HG03457 (cell line): ENCODE measurements around the gene ETNK1.

Experiments used
- ATAC-seq: cut with Tn5 transposase; IDR thresholded peaks from one replicate; pipeline ENCODE4 v1.9.1; 2021; ENCODE audit warnings: moderate number of reproducible peaks; ENCODE audit not compliant: unreplicated experiment

The ETNK1 gene

DNA sequence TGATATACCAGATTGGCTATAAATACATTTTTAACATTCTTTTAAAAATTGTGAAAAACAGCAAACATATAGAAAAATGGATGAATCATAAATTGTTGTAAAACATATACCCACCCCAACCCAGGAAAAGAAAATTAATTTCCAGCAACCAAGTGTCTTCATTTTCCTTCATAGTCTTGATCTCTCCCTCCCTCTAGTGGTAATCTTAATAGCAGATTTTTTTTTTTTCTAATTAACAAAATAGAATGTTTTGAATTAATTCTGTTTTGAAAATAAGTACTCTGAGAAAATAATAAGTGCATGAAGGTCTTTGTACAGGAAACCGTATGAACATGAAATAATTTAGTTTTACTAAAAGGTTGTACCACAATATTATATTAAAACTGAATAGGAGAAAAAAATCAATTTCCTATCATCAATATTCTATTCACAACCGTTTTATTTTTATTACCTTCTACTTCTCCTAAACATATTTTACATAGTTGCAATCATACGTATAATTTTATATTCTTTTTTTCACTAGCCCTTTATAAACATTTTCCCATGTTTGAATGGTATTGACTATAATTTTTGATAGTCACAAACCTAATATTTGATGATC lies 7.0 kb downstream of the ETNK1 start:
- ATAC-seq = no peak

GRCh38 chr12:22634883-22635282 lies 9.9 kb downstream of the ETNK1 start:
- ATAC-seq = no peak

DNA sequence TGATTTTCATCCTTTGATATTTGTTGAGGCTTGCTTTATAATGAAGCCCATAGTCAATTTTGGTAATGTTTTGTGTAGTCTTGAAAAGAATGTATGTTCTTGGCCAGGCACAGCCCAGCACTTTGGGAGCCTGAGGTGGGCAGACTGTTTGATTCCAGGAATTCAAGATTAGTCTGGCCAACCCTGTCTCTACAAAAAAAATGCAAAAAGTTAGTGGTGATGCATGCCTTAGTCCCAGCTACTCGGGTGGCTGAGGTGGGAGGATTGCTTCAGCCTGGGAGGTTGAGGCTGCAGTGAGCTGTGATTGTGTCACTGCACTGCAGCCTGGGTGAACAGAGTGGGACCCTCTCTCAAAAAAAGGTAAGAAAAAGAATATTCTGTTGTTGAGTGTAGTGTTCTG lies 10.8 kb downstream of the ETNK1 start:
- no peak for ATAC-seq

DNA sequence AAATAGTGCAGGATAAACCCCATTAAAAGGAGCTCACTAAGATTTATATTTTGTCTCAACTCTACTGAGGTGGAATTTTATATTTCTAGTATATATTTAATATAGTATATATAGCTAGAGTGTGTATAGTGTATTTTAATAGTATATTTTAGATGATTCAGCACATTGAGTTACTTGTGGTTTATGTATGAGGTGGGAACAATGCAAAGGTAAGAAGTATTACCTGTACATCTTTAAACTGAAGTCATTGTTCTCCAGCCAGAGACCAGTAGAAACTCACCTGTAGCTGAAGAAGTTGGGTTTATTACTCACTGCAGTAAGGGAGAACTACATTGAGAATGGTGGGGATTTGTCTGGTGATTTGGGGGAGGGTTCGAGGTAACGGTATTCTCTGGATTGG lies 15.9 kb downstream of the ETNK1 start:
- ATAC-seq = no peak

DNA sequence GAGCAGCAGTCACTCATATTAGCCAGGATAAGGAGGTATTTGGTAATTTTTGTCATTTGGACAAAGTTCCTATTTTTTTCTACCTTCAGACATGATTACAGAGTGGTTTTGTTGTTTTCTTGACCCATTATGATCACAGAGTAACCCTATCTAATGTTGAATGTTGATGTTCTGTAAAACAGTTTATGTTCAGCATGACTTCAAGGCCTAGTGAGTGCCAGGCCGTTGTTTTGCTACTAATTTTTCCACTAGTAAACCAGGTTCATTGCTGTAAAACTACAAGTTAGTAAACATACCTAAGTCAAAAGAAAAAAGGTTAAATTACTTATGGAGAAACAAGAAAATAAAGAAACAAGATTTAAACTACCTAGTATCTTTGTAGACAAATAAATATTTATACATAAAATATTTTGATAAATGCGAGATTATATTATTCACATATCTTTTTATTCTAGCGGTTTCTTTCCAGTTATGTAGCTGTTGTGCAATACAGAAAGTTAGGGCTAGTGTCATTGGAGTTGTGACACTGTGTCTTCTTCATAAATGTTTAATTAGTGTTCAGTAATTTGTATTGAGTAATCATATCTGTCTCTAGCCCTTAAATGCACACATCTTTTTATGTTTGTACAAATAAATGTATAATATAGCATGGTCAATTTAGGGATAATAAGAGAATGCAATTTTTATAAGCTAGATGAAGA lies 16.5 kb downstream of the ETNK1 start:
- no peak for ATAC-seq

DNA sequence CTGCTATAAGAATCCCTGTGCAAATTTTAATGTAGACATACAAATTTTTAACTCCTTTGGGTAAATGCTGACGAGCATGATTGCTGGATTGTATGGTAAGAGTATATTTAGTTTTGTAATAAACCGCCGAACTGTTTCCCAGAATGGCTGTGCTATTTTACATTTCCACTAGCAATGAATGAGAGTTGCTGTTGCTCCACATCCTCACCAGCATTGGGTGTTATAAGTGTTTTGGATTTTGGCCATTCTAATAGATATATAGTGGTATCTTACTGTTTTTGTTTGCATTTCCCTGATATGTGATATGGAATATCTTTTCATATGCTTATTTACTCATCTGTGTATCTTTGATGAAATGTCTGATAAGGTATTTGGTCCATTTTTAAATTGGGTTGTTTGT lies 23.7 kb downstream of the ETNK1 start:
- ATAC-seq = no peak

- no peak for ATAC-seq
Observed at GRCh38 chr12:22653075-22653474, 28.1 kb downstream of the ETNK1 start.

GRCh38 chr12:22653791-22654190 lies 28.8 kb downstream of the ETNK1 start:
- no peak for ATAC-seq

GRCh38 chr12:22656376-22656775 lies 31.4 kb downstream of the ETNK1 start:
- no peak for ATAC-seq

DNA sequence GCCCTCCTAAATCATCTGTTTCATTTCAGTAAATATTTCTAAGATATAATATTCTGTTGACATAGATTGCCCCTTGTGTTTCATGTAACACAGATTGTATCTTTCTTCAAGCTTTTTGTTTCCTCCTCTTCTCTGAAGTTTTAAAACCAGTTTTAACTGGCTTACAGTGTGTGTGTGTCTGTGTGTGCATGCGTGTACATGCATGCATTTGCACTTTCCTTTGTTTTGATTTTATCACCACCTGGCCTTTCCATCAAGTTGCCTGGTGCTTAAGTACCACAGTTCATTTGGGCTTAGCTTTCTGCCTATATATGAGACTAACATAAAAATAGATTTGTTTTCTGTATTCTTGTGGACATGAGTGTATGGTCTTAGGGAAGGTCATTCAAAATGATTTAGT lies 31.9 kb downstream of the ETNK1 start:
- ATAC-seq = no peak

DNA sequence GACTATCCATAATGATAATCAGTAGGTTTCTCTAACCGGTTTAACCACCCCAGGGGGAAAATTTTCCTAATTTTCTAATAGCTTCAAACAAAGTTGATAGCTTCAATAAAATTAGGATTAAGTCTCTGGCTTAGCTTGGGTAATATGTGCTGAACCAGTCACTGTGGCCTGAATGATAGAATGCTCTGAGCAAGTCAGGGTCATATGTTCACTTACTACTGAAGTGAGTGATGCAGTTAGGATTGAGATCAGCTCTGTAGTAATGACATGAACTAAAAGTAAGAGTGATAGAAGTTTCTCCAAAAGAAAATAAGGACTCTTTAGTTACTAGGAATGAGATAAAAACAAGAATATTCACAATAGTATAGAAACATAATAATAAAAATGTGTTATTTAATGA lies 32.6 kb downstream of the ETNK1 start:
- ATAC-seq = no peak

DNA sequence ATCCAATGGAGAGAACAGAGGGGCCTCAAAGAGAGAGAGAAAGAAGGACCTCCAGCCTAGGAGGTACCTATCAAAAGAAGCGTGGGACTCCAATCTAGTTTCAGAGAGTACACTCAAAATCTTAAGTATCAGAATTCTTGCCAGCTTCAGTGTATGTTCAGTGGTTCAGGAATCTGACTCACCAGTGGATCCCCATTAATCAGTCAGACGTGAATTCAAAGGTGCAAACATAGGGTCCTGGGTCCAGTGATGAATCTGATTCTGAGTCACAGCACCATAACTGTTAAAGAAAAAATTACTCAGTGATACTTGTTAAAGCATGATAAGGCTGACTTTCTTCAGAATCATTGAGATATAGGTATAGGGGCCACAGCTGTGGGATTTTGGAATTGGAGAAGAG lies 33.2 kb downstream of the ETNK1 start:
- no peak for ATAC-seq

- ATAC-seq = no peak
Observed at GRCh38 chr12:22662356-22662755, 37.4 kb downstream of the ETNK1 start.

GRCh38 chr12:22665476-22665875 lies 40.5 kb downstream of the ETNK1 start:
- no peak for ATAC-seq

GRCh38 chr12:22667122-22667521 lies 42.2 kb downstream of the ETNK1 start:
- no peak for ATAC-seq

- ATAC-seq = no peak
Observed at GRCh38 chr12:22668441-22668840, 43.5 kb downstream of the ETNK1 start.

DNA sequence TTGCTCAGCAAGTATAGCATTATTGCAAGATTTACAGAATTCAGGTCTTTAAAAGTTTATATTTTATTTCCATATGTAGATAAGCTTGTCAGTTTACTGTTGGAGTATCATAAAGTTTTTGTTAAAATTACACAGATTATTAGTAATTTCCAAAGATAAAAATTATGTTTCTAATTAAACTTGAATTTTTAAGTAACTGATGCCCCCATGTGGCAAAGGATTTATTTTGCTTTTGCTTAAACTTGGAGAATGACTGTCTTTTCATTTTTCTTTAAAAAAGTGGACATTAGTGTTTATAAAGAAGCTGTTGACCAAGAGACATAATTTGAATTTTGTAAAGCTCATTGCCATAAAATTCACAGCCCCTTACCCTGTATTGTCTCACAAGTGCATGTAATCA lies 45.8 kb downstream of the ETNK1 start:
- ATAC-seq = no peak

DNA sequence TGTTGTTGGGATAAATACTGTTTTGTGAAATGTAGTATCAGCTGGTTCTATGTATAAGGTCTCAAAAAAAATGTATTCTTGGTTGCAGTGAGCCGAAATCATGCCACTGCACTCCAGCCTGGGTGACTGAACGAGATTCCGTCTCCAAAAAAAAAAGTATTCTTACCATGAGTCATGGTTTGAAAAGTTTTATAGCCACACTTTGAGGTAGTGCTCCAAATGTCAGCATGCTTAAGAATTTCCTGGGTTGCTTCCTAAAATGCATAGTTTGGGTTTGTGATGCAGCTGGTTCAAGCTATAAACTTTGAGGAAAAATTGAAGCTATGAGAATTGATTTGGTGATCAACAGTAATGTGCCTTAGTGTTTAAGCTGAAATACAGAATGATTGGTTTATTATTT lies 48.0 kb downstream of the ETNK1 start:
- ATAC-seq = no peak

DNA sequence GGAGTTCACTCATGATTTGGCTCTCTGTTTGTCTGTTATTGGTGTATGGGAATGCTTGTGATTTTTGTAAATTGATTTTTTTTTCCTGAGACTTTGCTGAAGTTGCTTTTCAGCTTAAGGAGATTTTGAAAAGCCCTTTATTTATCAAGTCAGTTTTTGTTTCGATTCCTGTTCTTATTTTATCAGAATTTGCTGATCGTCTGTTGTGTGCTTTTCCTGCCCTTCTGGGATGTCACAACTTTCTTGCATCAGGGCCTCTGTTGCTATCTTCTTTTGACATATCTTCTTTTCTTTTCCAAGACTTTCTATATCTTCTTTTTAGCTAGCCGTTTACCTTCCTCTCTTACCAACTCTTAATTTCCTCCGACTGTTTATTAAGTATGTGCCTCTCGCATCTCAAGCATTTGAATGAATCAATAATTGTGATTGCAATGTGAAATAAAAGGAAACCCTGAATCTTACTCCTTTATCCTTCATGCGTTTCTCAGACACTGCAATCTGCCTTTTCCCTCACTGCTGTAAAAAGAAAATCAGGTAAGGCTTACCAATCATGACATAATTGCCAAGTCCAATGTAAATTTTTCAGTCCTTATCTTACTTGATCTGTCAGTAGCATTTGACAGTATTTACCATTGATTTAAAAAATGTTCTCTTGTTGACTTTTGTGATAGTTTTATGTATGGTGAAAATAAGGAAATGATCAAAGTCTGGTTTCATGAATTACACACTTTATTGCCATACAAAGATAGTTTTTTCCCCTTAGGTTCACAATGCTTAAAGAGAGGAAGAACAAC lies 53.0 kb downstream of the ETNK1 start:
- no peak for ATAC-seq

DNA sequence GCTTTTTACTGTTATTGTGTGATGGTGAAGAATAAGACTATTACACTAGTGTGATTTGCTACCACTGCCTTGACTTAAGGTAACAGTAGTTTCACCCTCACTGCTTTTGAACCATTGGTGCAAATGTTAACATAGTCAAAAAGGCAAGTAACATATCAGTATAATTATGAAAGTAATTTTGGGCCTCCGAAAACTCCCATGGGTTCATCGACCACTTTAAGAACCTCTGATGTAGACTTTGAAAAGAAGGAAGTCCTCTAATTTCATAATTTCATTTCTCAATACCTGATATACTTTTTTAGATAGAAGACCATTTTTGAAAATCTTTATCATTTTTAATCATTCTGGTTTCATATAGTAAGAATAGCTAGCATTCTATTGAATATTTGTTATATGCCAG lies 57.7 kb downstream of the ETNK1 start:
- no peak for ATAC-seq

GRCh38 chr12:22683131-22683530 lies 58.2 kb downstream of the ETNK1 start:
- no peak for ATAC-seq
